Spleen (tissue), 7 donors: ENCODE measurements around the gene TOP3B.

Experiments used
- POLR2A ChIP-seq, 3 donors: fragments of 450-650 bp; IDR thresholded peaks; one replicate each; pipeline ENCODE4 v1.5.1; 2017; ENCODE audit warnings: antibody characterized with exemption in 3 of 3, mild to moderate bottlenecking in 1 of 3
- POLR2AphosphoS5 ChIP-seq, 3 donors: sonication (generic); formaldehyde crosslinking; IDR thresholded peaks; one replicate each; pipeline ENCODE4 v1.5.1; 2017; ENCODE audit warnings: antibody characterized with exemption in 3 of 3
- TF ChIP-seq, protein P1 (sequence below), 11 experiments: fragments of 200-600 bp in 7 of 11; fragments of 450-650 bp in 4 of 11; sonication (generic) in 4 of 11; IDR thresholded peaks in 8 of 11; conservative IDR thresholded peaks in 3 of 11; 1 replicate in 7 of 11; 2 replicates in 4 of 11; pipeline versions ENCODE4 v1.4.0 to v1.8.0; 2016 to 2021; ENCODE audit warnings: antibody characterized with exemption in 11 of 11, inconsistent platforms in 4 of 11, mild to moderate bottlenecking in 1 of 11
- donor health status: DM: no; HTN: no; CAD: no; lungs with moderate emphysema.
- donor health status: DM: no; HTN: no; CAD: no.
- donor health status: DM: no; HTN: no; CAD: no.

DNA sequence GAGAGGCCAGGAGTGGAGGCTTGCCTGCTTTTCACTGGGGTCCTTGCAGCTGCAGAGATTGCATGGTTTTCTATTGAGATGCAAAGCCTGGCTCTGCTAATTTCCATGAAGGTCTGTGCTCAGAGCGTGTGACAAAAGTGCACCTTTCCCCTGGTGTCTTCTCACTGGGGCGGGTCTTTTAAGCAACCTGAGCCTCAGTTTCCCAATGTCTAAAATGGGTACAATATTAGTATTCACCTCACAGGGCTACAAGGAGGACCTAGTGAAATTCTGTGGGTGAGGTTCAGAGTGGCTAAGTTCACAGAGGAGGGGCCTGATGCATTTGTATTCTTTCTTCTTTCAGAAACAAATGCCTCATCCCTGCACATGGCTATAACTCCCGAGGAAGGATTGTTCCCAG lies 50.2 kb downstream of the TOP3B start:
- TF ChIP-seq, protein P1, sequence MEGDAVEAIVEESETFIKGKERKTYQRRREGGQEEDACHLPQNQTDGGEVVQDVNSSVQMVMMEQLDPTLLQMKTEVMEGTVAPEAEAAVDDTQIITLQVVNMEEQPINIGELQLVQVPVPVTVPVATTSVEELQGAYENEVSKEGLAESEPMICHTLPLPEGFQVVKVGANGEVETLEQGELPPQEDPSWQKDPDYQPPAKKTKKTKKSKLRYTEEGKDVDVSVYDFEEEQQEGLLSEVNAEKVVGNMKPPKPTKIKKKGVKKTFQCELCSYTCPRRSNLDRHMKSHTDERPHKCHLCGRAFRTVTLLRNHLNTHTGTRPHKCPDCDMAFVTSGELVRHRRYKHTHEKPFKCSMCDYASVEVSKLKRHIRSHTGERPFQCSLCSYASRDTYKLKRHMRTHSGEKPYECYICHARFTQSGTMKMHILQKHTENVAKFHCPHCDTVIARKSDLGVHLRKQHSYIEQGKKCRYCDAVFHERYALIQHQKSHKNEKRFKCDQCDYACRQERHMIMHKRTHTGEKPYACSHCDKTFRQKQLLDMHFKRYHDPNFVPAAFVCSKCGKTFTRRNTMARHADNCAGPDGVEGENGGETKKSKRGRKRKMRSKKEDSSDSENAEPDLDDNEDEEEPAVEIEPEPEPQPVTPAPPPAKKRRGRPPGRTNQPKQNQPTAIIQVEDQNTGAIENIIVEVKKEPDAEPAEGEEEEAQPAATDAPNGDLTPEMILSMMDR (IDR thresholded peaks at IDR 0.05 in 8 of 11, conservative IDR thresholded peaks at IDR 0.05 in 3 of 11) = no peak
- TF ChIP-seq POLR2AphosphoS5 (IDR thresholded peaks at IDR 0.05) (no peak), POLR2A (IDR thresholded peaks at IDR 0.05) (no peak)
